Endothelial cell of umbilical vein (primary cell): Measurements from ENCODE around the gene UBXN11. TPM values are rescaled to one million over a fixed set of nuclear protein-coding genes. Genes with fewer than 3 reads are reported as not detected.

Source experiments
- BruUV-seq: library from RNA; stranded (reverse); fragments of 400-500 nt; replicated peaks from 2 replicates; lab custom pipeline; 2021; lab: Mats Ljungman, UMichigan
- CTCF ChIA-PET: fragments of 300-600, 350-600 bp; sonication (Branson Sonifier 250); formaldehyde crosslinking; loops from one replicate; lab custom pipeline; 2021; ENCODE audit warnings: antibody characterized with exemption, inconsistent platforms; lab: Charles Lee
- POLR2A ChIA-PET: fragments of 300-600, 350-600 bp; sonication (Branson Sonifier 250); formaldehyde crosslinking; loops from one replicate; lab custom pipeline; 2021; ENCODE audit warnings: antibody characterized with exemption, inconsistent platforms; lab: Charles Lee
- DNase-seq: peaks from one replicate; pipeline ENCODE4 v3.0.0-alpha.2; 2011; ENCODE audit warnings: low read depth, low spot score
- FAIRE-seq: peaks from 2 replicates; lab custom pipeline; 2011; peaks lifted over from hg19 to GRCh38; lab: Jason Lieb, UNC
- H2AFZ ChIP-seq: 2 replicates; pipeline ENCODE4 v1.6.0; 2012; ENCODE audit warnings: low read depth, low read length, control low read depth, inconsistent platforms
- H3K27ac ChIP-seq: 2 replicates; pipeline ENCODE4 v1.5.1; 2011; ENCODE audit warnings: low read depth, mild to moderate bottlenecking, control low read depth, low read length, moderate library complexity; ENCODE audit not compliant: insufficient read depth
- H3K27me3 ChIP-seq, 2 experiments: 2 replicates each; pipeline versions ENCODE4 v1.6.0 to v1.6.1; 2011; ENCODE audit warnings: low read length in 2 of 2, mixed read lengths in 1 of 2; ENCODE audit not compliant: control insufficient read depth in 2 of 2, insufficient read depth in 2 of 2
- H3K36me3 ChIP-seq, 2 experiments: 2 replicates in 1 of 2; 3 replicates in 1 of 2; pipeline ENCODE4 v1.5.1; 2011; ENCODE audit warnings: low read length in 2 of 2, mild to moderate bottlenecking in 1 of 2, moderate library complexity in 1 of 2; ENCODE audit not compliant: control insufficient read depth in 2 of 2, insufficient read depth in 2 of 2; ENCODE audit errors: extremely low read depth in 1 of 2
- H3K4me1 ChIP-seq: 3 replicates; pipeline ENCODE4 v1.5.1; 2011; ENCODE audit warnings: mild to moderate bottlenecking, low read length; ENCODE audit not compliant: control insufficient read depth, insufficient read depth; ENCODE audit errors: extremely low read depth
- H3K4me2 ChIP-seq: 2 replicates; pipeline ENCODE4 v1.6.1; 2011; ENCODE audit warnings: low read length, control low read depth, mixed read lengths; ENCODE audit not compliant: insufficient read depth
- H3K4me3 ChIP-seq, 3 experiments: fragments of 200-600 bp in 1 of 3; sonication (generic), shearing (Covaris generic) in 1 of 3; replicated peaks in 1 of 3; 2 replicates each; pipeline ENCODE4 v1.5.1; 2011 to 2016; ENCODE audit warnings: control low read depth in 3 of 3, low read length in 3 of 3, mild to moderate bottlenecking in 2 of 3, inconsistent platforms in 1 of 3, low read depth in 1 of 3, moderate library complexity in 1 of 3; ENCODE audit not compliant: insufficient read depth in 1 of 3
- H3K79me2 ChIP-seq: 2 replicates; pipeline ENCODE4 v1.6.0; 2012; ENCODE audit warnings: low read length, inconsistent platforms; ENCODE audit not compliant: control insufficient read depth, insufficient read depth
- H3K9ac ChIP-seq: replicated peaks from 2 replicates; pipeline ENCODE3; 2011; ENCODE audit warnings: low read length, control low read depth; ENCODE audit not compliant: insufficient read depth; ENCODE audit errors: extremely low read depth
- H3K9me1 ChIP-seq: replicated peaks from 3 replicates; pipeline ENCODE4 v1.6.0; 2011; ENCODE audit warnings: mild to moderate bottlenecking, low read length; ENCODE audit not compliant: control insufficient read depth, insufficient read depth; ENCODE audit errors: extremely low read depth
- H3K9me3 ChIP-seq: replicated peaks from 2 replicates; pipeline ENCODE4 v1.5.1; 2012; ENCODE audit warnings: low read length, inconsistent platforms; ENCODE audit not compliant: control insufficient read depth, insufficient read depth
- H4K20me1 ChIP-seq: replicated peaks from 2 replicates; pipeline ENCODE3; 2011; ENCODE audit warnings: mild to moderate bottlenecking, low read length; ENCODE audit not compliant: control insufficient read depth, insufficient read depth; ENCODE audit errors: extremely low read depth
- EZH2 ChIP-seq: IDR thresholded peaks from 2 replicates; pipeline ENCODE4 v1.6.1; 2012; ENCODE audit warnings: borderline replicate concordance, low read depth, mild to moderate bottlenecking, moderate library complexity, low read length, inconsistent platforms; ENCODE audit not compliant: severe bottlenecking
- FOS ChIP-seq: IDR thresholded peaks from 2 replicates; pipeline ENCODE4 v1.6.1; 2011; ENCODE audit warnings: mild to moderate bottlenecking, low read length, moderate library complexity, borderline replicate concordance; ENCODE audit not compliant: insufficient read depth
- GATA2 ChIP-seq: IDR thresholded peaks from 2 replicates; pipeline ENCODE4 v1.7.0; 2011; ENCODE audit warnings: low read depth, mild to moderate bottlenecking, moderate library complexity, mixed read lengths, low read length; ENCODE audit not compliant: insufficient read length, insufficient read depth
- JUN ChIP-seq: IDR thresholded peaks from 2 replicates; pipeline ENCODE4 v1.6.1; 2011; ENCODE audit warnings: borderline replicate concordance, low read depth; ENCODE audit not compliant: insufficient read length, insufficient read depth
- MYC ChIP-seq: IDR thresholded peaks from one replicate; pipeline ENCODE4 v1.6.1; 2011; ENCODE audit warnings: mild to moderate bottlenecking, low read depth, low read length
- POLR2A ChIP-seq: IDR thresholded peaks from 2 replicates; pipeline ENCODE4 v1.6.1; 2012; ENCODE audit warnings: low read depth, mild to moderate bottlenecking, control low read depth, low read length
- POLR2AphosphoS5 ChIP-seq: IDR thresholded peaks from 2 replicates; pipeline ENCODE4 v1.6.1; 2012; ENCODE audit warnings: low read depth, mild to moderate bottlenecking, control low read depth, low read length, moderate library complexity; ENCODE audit not compliant: insufficient read depth
- dilution Hi-C: fragments of 300-500 bp; cut with MboI; formaldehyde crosslinking; loops from one replicate; pipeline ENCODE4 v1.15.0; 2019; ENCODE audit warnings: low sequenced_read_pairs; ENCODE audit not compliant: extremely low pct_ligation_motif_present
- intact Hi-C: fragments of 100-400 bp; cut with micrococcal nuclease; formaldehyde crosslinking; loops from one replicate; pipeline ENCODE4 v1.10.0; 2022
- polyA plus RNA-seq, 4 experiments: library from polyadenylated mRNA; depleted of rRNA in 3 of 4; stranded (reverse) in 3 of 4; unstranded in 1 of 4; fragments of >200 nt; gene quantifications; 2 replicates each; pipeline versions ENCODE4 v1.2.1 to v1.2.3, GENCODE V29; 2011 to 2012; ENCODE audit warnings: missing spikeins in 1 of 4
- total RNA-seq: library from RNA; stranded (reverse); gene quantifications from 2 replicates; pipeline ENCODE4 v1.2.3, GENCODE V29; 2021
- TF ChIP-seq, protein P1 (sequence below), 2 donors: IDR thresholded peaks; 1 replicate in 1 of 2; 2 replicates in 1 of 2; pipeline ENCODE4 v1.5.1; 2011; ENCODE audit warnings: low read length in 2 of 2, mild to moderate bottlenecking in 2 of 2, moderate library complexity in 2 of 2, control low read depth in 1 of 2, inconsistent platforms in 1 of 2, low read depth in 1 of 2; ENCODE audit not compliant: insufficient read depth in 1 of 2; ENCODE audit errors: extremely low read depth in 1 of 2
- TF ChIP-seq, protein P2 (sequence below): IDR thresholded peaks from 2 replicates; pipeline ENCODE4 v1.6.1; 2011; ENCODE audit not compliant: insufficient read depth, insufficient read length

The UBXN11 gene
- total and polyA plus RNA-seq, 2 donors (not counting 3 experiments of a cell fraction or from before 2014, with no cell fraction given): 14.8 to 15.6 TPM

DNA sequence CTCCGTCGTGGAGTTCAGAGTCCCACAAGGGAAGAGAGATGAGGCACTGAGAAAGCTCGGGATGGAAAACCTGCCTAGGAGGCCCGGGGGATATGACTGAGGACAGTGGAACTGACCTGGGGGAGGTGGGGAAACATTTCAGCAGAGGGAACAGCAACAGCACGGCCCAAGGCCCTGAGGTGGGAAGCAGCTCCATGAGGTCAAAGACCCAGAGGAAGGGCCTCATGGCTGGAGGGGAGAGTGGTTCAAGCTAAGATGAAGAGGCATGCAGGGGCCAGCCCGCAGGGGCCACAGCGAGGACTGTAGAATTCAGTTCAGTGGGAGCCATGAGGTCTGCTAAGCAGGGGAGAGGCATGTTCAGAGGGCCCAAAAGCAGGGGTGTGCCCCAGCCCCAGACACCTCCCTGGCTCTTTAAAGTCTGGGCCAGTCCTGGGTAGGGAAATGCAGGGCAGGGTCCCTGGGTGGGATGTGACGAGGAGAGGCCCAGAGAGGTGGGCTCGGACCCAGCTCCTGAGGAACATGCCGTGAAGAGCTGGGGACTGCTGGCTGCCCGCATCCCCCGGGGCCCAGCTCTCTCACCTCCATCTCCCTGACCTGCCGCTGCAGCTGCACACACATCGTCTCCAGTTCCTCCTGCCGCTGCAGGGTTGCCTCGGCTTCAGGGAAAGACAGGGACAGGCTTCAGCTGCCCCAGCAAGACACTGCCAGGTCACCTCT is 9.9 kb downstream of the UBXN11 start:
- DNase-seq: no peak
- Histone ChIP-seq H3K9ac (no peak overlapping the region), H2AFZ (no peak overlapping the region), H3K4me2 (no peak overlapping the region), H3K79me2 (no peaks in the 10 kb centered on the region), H3K27ac (no peak overlapping the region), H3K4me1 (peaks cover 4% of the 10 kb centered on the region), H3K9me3 (no peaks in the 10 kb centered on the region), H3K36me3 (no peaks in the 10 kb centered on the region), H3K27me3 (no peaks in the 10 kb centered on the region), H3K4me3 (no peak overlapping the region), H4K20me1 (no peaks in the 10 kb centered on the region), H3K9me1 (no peaks in the 10 kb centered on the region)
- TF ChIP-seq EZH2 (no peak), JUN (no peak), POLR2A (no peak), FOS (no peak), GATA2 (no peak), POLR2AphosphoS5 (no peak), MYC (no peak)
- TF ChIP-seq, protein P1, sequence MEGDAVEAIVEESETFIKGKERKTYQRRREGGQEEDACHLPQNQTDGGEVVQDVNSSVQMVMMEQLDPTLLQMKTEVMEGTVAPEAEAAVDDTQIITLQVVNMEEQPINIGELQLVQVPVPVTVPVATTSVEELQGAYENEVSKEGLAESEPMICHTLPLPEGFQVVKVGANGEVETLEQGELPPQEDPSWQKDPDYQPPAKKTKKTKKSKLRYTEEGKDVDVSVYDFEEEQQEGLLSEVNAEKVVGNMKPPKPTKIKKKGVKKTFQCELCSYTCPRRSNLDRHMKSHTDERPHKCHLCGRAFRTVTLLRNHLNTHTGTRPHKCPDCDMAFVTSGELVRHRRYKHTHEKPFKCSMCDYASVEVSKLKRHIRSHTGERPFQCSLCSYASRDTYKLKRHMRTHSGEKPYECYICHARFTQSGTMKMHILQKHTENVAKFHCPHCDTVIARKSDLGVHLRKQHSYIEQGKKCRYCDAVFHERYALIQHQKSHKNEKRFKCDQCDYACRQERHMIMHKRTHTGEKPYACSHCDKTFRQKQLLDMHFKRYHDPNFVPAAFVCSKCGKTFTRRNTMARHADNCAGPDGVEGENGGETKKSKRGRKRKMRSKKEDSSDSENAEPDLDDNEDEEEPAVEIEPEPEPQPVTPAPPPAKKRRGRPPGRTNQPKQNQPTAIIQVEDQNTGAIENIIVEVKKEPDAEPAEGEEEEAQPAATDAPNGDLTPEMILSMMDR (IDR thresholded peaks at IDR 0.05; ENCODE audit: extremely low read depth in 1 of 2, insufficient read depth in 1 of 2, low read depth in 1 of 2, low read length in 2 of 2): no peak
- TF ChIP-seq, protein P2, sequence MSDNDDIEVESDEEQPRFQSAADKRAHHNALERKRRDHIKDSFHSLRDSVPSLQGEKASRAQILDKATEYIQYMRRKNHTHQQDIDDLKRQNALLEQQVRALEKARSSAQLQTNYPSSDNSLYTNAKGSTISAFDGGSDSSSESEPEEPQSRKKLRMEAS: no peak
- ChIA-PET POLR2A (no interaction called here), CTCF (interaction anchor here (1.1 kb wide), 1 partner anchor 68 kb away, joined by 3 read pairs; no protein-coding TSS in a partner anchor)
- intact Hi-C loops (no loop called here), dilution Hi-C loops (no loop called here)
- no TSS peak for BruUV-seq
- FAIRE-seq: no peak
